ENCODE results near the gene RBM17.
"Not testable (repeated sequence)": the region's sequence is repeated elsewhere in the genome, so short reads cannot be mapped to it uniquely, and the experiment has no call there.

Gene RBM17

GRCh38 chr10:6088721-6089333 is at the start of gene RBM17:
RBM17 (plus strand) TSS chr10:6089034; CDS start chr10:6097066, 8,032 bp downstream.
- peak; percentile 95 to 98 for DNase-seq (ENCODE audit: extremely low read depth in 1 of 2, low read depth in 1 of 2)

GRCh38 chr10:6039711-6040110 is 49.1 kb upstream of the RBM17 start:
- no peak for DNase-seq (ENCODE audit: extremely low read depth in 1 of 2, low read depth in 1 of 2)

GRCh38 chr10:6040205-6040604 is 48.6 kb upstream of the RBM17 start:
- no peak for DNase-seq (ENCODE audit: extremely low read depth in 1 of 2, low read depth in 1 of 2)

GRCh38 chr10:6043377-6043776 is 45.5 kb upstream of the RBM17 start:
- DNase-seq (ENCODE audit: extremely low read depth in 1 of 2, low read depth in 1 of 2): not testable (repeated sequence)

- DNase-seq (ENCODE audit: extremely low read depth in 1 of 2, low read depth in 1 of 2): no peak
These were observed 44.8 kb upstream of the RBM17 start for GRCh38 chr10:6044060-6044459.

- no peak for DNase-seq (ENCODE audit: extremely low read depth in 1 of 2, low read depth in 1 of 2)
These were observed 44.0 kb upstream of the RBM17 start for GRCh38 chr10:6044751-6045313.

GRCh38 chr10:6045314-6045848 is 43.5 kb upstream of the RBM17 start:
- DNase-seq (ENCODE audit: extremely low read depth in 1 of 2, low read depth in 1 of 2): no peak

- DNase-seq (ENCODE audit: extremely low read depth in 1 of 2, low read depth in 1 of 2): no peak
These were observed 42.7 kb upstream of the RBM17 start for GRCh38 chr10:6045878-6046772.

GRCh38 chr10:6046773-6047611 is 41.8 kb upstream of the RBM17 start:
- no peak for DNase-seq (ENCODE audit: extremely low read depth in 1 of 2, low read depth in 1 of 2)

GRCh38 chr10:6047847-6048246 is 41.0 kb upstream of the RBM17 start:
- DNase-seq (ENCODE audit: extremely low read depth in 1 of 2, low read depth in 1 of 2): no peak

- DNase-seq (ENCODE audit: extremely low read depth in 1 of 2, low read depth in 1 of 2): no peak
These were observed 40.4 kb upstream of the RBM17 start for GRCh38 chr10:6048281-6049030.

- no peak for DNase-seq (ENCODE audit: extremely low read depth in 1 of 2, low read depth in 1 of 2)
These were observed 39.8 kb upstream of the RBM17 start for GRCh38 chr10:6049031-6049400.

- DNase-seq (ENCODE audit: extremely low read depth in 1 of 2, low read depth in 1 of 2): peak; percentile 86 to 91
These were observed 37.9 kb upstream of the RBM17 start for GRCh38 chr10:6050801-6051445.

GRCh38 chr10:6052247-6053221 is 36.3 kb upstream of the RBM17 start:
- DNase-seq (ENCODE audit: extremely low read depth in 1 of 2, low read depth in 1 of 2): peak; percentile 69 to 83

- DNase-seq (ENCODE audit: extremely low read depth in 1 of 2, low read depth in 1 of 2): no peak
These were observed 35.5 kb upstream of the RBM17 start for GRCh38 chr10:6053303-6053702.

GRCh38 chr10:6053816-6054631 is 34.8 kb upstream of the RBM17 start:
- no peak for DNase-seq (ENCODE audit: extremely low read depth in 1 of 2, low read depth in 1 of 2)

GRCh38 chr10:6054884-6055283 is 34.0 kb upstream of the RBM17 start:
- no peak for DNase-seq (ENCODE audit: extremely low read depth in 1 of 2, low read depth in 1 of 2)

- DNase-seq (ENCODE audit: extremely low read depth in 1 of 2, low read depth in 1 of 2): no peak
These were observed 32.9 kb upstream of the RBM17 start for GRCh38 chr10:6055929-6056328.

Measured in stimulated activated CD8-positive, alpha-beta memory T cell treated with anti-CD3 and anti-CD28 coated beads, Interleukin-7, amount 100 ng/mL, for 48 hours (primary cell).